Measurements from ENCODE around the gene OR8B8. TPM values are rescaled to one million over a fixed set of nuclear protein-coding genes. Genes with fewer than 3 reads are reported as not detected.
"Not testable (repeated sequence)": the region's sequence is repeated elsewhere in the genome, so short reads cannot be mapped to it uniquely, and the experiment has no call there.

Gene OR8B8
- polyA plus RNA-seq, 1 experiment: not detected

GRCh38 chr11:124405581-124405980 is 39.9 kb downstream of the OR8B8 start:
- no peaks in the 10 kb centered on the region for H3K36me3 ChIP-seq (ENCODE audit: control insufficient read depth, insufficient read depth, low read length)
- ChIA-PET POLR2A (no interaction called here), CTCF (no interaction called here)
- TF ChIP-seq CTCF (IDR thresholded peaks at IDR 0.05; ENCODE audit: insufficient read depth, low read depth, low read length): no peak
- H3K27me3 ChIP-seq (ENCODE audit: control insufficient read depth, insufficient read depth, low read length): no peaks in the 10 kb centered on the region
- H3K4me3 ChIP-seq (ENCODE audit: low read depth, low read length): no peak overlapping the region
- no peak for DNase-seq (ENCODE audit: low read depth)

- CTCF ChIA-PET: interaction anchor here (1.4 to 1.7 kb wide), 2 partner anchors 16 to 180 kb away, joined by 5 to 6 read pairs; no protein-coding TSS in a partner anchor
- H3K36me3 ChIP-seq (ENCODE audit: control insufficient read depth, insufficient read depth, low read length); H3K27me3 ChIP-seq (ENCODE audit: control insufficient read depth, insufficient read depth, low read length); POLR2A ChIA-PET; H3K4me3 ChIP-seq (ENCODE audit: low read depth, low read length); DNase-seq (ENCODE audit: low read depth): not testable (repeated sequence)
These were observed 42.3 kb downstream of the OR8B8 start for GRCh38 chr11:124403186-124403585.

- Histone ChIP-seq H3K36me3 (ENCODE audit: control insufficient read depth, insufficient read depth, low read length) (no peaks in the 10 kb centered on the region), H3K27me3 (ENCODE audit: control insufficient read depth, insufficient read depth, low read length) (no peaks in the 10 kb centered on the region), H3K4me3 (ENCODE audit: low read depth, low read length) (no peak overlapping the region)
- ChIA-PET POLR2A (no interaction called here), CTCF (interaction anchor here (0.9 to 1.7 kb wide), 6 partner anchors 14 to 338 kb away, joined by 3 to 6 read pairs (median 4); no protein-coding TSS in a partner anchor)
- DNase-seq (ENCODE audit: low read depth): peak; percentile 25
- TF ChIP-seq CTCF (IDR thresholded peaks at IDR 0.05; ENCODE audit: insufficient read depth, low read depth, low read length): peak; percentile 74
These were observed 43.1 kb downstream of the OR8B8 start for GRCh38 chr11:124402326-124402922.

GRCh38 chr11:124398924-124399323 is 46.6 kb downstream of the OR8B8 start, which contains the start of gene OR8B3:
Gene OR8B3 (minus strand): TSS chr11:124399024. CDS start chr11:124397351, 1,673 bp downstream.
- no peak within 1 kb of the TSS for H3K4me3 ChIP-seq (ENCODE audit: low read depth, low read length)
- CTCF ChIA-PET: no interaction called here
- DNase-seq (ENCODE audit: low read depth): no peak
- H3K27me3 ChIP-seq (ENCODE audit: control insufficient read depth, insufficient read depth, low read length): no peaks in the 10 kb centered on the region
- no peaks in the 10 kb centered on the region for H3K36me3 ChIP-seq (ENCODE audit: control insufficient read depth, insufficient read depth, low read length)
- no peak for TF ChIP-seq CTCF (IDR thresholded peaks at IDR 0.05; ENCODE audit: insufficient read depth, low read depth, low read length)
- POLR2A ChIA-PET: no interaction called here

- H3K27me3 ChIP-seq (ENCODE audit: control insufficient read depth, insufficient read depth, low read length); H3K36me3 ChIP-seq (ENCODE audit: control insufficient read depth, insufficient read depth, low read length); CTCF ChIA-PET; H3K4me3 ChIP-seq (ENCODE audit: low read depth, low read length); POLR2A ChIA-PET; DNase-seq (ENCODE audit: low read depth): not testable (repeated sequence)
These were observed 48.6 kb downstream of the OR8B8 start for GRCh38 chr11:124396847-124397246.

- CTCF ChIA-PET: no interaction called here
These were observed 51.1 kb downstream of the OR8B8 start for GRCh38 chr11:124394408-124394807.

More at GRCh38 chr11:124394408-124394807, 51.1 kb downstream of the OR8B8 start:
- H3K4me3 ChIP-seq (ENCODE audit: low read depth, low read length): no peak overlapping the region
- H3K27me3 ChIP-seq (ENCODE audit: control insufficient read depth, insufficient read depth, low read length): no peaks in the 10 kb centered on the region
- H3K36me3 ChIP-seq (ENCODE audit: control insufficient read depth, insufficient read depth, low read length): no peaks in the 10 kb centered on the region
- POLR2A ChIA-PET: no interaction called here
- TF ChIP-seq CTCF (IDR thresholded peaks at IDR 0.05; ENCODE audit: insufficient read depth, low read depth, low read length): no peak
- DNase-seq (ENCODE audit: low read depth): no peak

Other genes starting within 250 kb of the OR8B8 start
- not detected in 2 replicates for gene OR8G1, start 204.6 kb downstream of the OR8B8 start, polyA plus RNA-seq (2011; rRNA removed)
- gene OR8G5, start 189.3 kb downstream of the OR8B8 start, polyA plus RNA-seq (2011; rRNA removed): not detected in 2 replicates
- gene OR8D1, start 131.7 kb downstream of the OR8B8 start, polyA plus RNA-seq (2011; rRNA removed): not detected in 2 replicates
- gene OR8D2, start 125.5 kb downstream of the OR8B8 start, polyA plus RNA-seq (2011; rRNA removed): not detected in 2 replicates
- gene OR8B2, start 61.2 kb downstream of the OR8B8 start, polyA plus RNA-seq (2011; rRNA removed): not detected in 2 replicates
- not detected in 2 replicates for gene OR8B3, start 46.7 kb downstream of the OR8B8 start, polyA plus RNA-seq (2011; rRNA removed)
- gene OR8B4, start 20.8 kb downstream of the OR8B8 start, polyA plus RNA-seq (2011; rRNA removed): not detected in 2 replicates
- gene OR8B12, start 98.0 kb upstream of the OR8B8 start, polyA plus RNA-seq (2011; rRNA removed): not detected in 2 replicates
- gene OR8A1, start 124.3 kb upstream of the OR8B8 start, polyA plus RNA-seq (2011; rRNA removed): not detected in 2 replicates
- not detected in 2 replicates for gene PANX3, start 165.7 kb upstream of the OR8B8 start, polyA plus RNA-seq (2011; rRNA removed)
- 40.8 and 42.5 TPM in 2 replicates for gene TBRG1, start 177.2 kb upstream of the OR8B8 start, polyA plus RNA-seq (2011; rRNA removed)
- 42.1 and 43.8 TPM in 2 replicates for gene SIAE, start 228.0 kb upstream of the OR8B8 start, polyA plus RNA-seq (2011; rRNA removed)
- 2.9 and 12.1 TPM in 2 replicates for gene SPA17, start 228.2 kb upstream of the OR8B8 start, polyA plus RNA-seq (2011; rRNA removed)